IPS DF 4.7 (cell line): Measurements from ENCODE around the gene KSR1.
"Not testable (repeated sequence)": the region's sequence is repeated elsewhere in the genome, so short reads cannot be mapped to it uniquely, and the experiment has no call there.

ENCODE experiments used
- DNase-seq: peaks from one replicate; pipeline ENCODE4 v3.0.0-alpha.2; 2013; ENCODE audit warnings: low spot score; ENCODE audit errors: extremely low read depth

The KSR1 gene

DNA sequence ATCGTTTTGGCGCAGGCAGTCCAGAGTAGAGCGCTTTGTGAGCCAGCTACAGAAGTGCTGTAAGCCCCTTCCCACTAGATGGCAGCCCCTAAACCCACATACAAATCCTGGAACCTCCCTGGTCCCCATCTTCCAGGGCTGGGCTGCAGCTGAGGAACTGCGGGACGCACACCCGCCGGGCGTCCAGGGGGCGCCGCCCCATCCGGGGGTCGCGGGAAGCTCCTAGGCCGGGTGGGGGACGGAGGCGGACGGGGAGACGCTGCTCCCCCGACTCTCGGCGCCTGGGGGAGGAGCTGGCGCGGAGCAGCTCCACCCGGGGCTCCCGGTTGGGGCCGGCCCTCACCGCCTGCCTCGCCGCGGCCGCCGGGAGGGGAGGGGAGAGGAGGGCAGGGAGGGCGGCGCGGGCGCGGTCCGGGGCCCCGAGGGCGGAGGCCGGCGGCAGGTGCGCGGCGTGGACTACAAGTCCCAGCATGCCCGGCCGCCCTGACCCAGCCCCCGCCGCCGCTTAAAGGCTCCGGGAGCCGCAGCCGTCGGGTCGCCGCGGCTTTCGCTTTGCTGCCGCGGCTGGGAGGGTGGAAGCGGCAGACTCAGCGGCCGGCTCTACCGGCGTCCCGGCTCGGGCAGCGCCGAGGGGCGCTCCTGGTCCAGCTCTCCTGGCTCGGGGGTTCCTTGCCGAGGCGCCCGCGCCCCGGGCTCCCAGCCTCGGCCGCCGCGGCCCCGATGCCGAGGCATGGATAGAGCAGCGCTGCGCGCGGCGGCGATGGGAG, at the start of gene KSR1:
KSR1 (plus strand) TSS at position 535 of the 767 bp plus-strand sequence; CDS start at position 731, 196 bp downstream.
- DNase-seq: no peak

DNA sequence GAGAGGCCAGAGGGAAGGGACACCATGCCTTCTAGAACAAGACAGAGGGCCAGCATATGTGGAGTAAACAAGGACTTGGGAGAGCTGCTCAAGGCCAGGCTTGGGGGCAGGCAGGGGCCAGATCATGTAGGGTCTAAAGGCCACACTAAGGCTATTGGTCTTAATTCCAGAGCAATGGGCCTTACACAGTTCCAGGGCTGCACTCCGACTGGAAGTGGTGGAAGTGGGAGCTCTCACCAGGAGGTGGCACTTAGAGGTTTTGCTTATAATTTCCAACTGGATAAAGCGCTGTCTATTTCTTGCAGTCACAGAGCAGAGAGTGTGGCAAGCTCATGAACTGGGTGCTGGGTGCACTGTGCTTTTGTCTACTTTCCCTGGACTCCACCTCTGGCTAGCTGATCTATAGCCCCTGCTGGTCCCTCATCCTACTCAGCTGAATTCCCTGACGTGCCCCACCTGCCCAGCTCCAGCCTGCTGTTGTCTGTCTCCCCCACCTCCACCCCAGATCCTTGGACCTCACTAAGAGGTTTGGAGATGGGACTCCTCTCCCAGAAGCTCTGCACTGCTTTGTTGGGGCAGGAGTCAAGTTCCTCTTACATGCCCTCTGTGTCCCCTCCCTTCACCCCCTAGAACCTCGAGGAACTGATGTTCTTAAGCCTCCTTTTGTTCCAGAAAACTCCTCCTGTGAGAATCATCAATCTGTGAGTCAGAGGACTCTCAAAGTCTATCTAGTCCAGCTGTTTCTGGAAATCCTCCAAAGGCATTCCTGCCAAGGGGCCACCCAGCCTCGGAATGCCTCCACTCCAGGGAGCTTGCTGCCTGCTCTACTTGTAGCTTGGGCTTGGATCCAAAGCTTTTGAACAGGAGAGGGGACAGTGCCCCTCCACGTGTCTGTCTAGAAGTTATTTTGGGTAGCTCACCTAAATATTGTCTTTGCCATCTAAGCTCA, 48.1 kb upstream of the KSR1 start:
- no peak for DNase-seq

DNA sequence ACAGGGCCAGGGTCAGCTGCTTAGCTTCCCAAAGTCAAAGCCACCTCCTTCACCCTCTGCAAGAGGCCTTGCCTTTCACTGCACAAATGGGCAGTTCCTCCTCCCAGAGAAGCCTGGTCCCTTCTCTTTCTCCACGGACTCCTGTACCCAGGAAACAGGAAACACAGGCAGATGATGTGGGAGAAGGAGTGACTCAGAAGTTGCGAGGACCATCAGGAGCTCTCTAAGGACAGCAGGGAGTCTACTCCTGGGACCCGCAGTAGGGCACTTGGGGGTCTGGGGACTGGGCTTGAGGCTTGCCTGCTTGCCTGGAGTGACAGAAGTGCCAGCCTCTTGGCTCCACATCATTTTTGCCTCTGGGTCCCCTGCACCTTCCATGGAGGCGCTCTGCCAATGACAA, 47.4 kb upstream of the KSR1 start:
- DNase-seq: no peak

DNA sequence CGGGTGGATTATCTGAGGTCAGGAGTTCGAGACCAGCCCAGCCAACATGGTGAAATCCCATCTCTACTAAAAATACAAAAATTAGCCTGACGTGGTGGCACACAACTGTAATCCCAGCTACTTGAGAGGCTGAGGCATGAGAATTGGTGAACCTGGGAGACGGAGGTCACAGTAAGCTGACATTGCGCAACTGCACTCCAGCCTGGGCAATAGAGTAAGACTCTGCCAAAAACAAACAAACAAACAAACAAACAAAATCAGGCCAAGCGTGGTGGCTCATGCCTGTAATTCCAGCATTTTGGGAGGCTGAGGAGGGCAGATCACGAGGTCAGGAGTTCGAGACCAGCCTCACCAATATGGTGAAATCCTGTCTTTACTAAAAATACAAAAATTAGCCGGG, 44.1 kb upstream of the KSR1 start:
- not testable (repeated sequence) for DNase-seq

DNA sequence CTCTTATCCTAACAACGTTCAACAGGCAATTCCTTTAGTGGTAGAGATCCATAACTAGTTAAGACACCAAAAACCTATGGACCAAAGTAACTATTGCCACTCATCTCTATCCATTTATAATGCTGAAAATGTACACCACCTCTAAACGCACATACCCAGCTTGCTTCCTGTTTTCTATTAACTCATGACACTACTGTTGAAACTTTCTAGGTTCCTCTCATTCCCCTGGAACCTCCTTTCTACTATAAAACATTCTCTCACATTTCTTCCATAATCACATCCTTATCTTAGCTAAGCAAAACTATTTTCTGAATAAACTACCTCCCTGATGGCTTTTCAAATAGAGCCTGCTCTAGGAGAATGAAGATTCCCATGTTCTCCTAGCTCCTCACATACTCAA, 42.9 kb upstream of the KSR1 start:
- no peak for DNase-seq

DNA sequence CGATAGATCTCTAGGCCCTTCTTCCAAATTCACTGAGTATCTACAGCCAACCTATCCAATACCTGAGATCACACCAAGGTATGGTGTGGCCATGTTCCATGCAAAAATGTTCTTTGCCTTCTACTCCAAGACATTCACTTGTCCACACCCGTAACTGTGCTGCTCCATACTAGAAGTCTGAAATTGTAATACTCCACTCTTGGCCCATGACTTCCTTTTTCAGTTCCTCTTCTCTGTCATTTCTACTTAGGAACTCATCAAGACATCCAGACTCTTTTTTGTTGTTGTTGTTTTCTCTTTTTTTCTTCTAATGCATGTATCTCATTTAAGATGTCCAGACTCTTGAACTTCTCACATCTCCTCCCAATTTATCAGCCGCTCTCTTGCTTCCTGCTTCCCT, 42.5 kb upstream of the KSR1 start:
- DNase-seq: no peak

DNA sequence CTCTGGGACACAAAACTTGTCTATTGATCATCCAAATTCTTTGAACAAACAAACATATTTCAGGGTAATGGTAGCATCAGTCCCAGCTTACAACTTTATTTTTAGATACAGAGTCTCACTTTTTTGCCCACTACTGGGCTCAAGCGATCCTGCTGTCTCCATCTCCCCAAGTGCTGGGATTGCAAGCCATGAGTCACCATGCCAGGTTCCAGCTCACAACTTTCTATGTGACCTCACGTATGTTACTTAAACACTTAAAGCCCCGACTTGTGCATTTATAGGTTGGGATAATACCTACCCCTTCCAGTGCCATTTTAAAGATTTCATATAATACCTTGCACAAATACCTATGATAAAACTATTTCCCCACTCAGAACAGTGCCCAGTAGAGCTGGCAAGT, 42.0 kb upstream of the KSR1 start:
- DNase-seq: no peak

DNA sequence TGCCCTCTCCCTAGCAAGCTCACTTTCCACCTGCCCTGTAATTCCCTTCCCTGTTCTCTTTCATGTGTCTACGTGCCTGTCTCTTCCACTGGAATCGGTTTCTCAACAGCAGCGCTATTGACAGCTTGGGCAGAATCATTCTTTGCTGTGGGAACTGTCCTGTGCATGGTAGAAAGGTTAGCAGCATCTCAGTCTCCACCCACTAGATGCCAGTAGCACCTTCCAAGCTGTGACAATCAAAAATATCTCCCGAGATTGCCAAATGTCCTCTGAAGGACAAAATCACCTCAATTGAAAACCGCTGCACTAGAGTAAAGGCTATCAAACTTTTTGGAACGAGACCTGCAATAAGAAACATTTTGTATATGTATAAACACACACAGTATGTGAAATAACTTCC, 41.6 kb upstream of the KSR1 start:
- DNase-seq: no peak

DNA sequence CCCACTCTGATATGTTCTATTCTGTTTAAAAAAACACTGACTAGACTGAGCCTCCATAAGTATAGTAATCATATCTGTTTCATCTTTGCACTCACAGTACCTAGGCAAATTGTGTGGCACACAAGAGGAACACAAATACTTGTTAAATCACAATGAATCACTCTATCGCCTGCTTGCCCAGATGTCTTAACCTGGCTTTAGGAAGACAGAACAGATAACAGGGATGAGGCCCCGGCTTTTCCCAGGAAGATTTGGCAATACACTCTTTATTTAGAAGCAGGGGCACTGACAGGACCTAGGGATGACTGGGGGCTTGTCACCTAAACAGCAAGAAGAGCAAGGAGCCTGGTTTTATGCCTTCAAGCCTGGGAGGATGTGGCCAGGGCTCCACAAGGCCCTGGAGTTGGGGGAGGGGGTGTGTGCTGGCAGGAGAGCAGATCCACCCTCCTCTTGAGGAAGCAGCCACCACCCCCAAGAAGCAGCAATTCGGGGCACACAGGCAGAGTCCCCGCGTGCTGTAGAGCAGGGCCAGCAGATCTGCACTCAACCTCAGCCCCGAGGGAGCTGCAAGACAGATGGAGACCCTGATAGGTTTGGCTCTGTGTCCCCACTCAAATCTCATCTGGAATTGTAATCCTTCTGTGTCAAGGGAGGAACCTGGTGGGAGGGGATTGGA, 41.0 kb upstream of the KSR1 start:
- DNase-seq: no peak

DNA sequence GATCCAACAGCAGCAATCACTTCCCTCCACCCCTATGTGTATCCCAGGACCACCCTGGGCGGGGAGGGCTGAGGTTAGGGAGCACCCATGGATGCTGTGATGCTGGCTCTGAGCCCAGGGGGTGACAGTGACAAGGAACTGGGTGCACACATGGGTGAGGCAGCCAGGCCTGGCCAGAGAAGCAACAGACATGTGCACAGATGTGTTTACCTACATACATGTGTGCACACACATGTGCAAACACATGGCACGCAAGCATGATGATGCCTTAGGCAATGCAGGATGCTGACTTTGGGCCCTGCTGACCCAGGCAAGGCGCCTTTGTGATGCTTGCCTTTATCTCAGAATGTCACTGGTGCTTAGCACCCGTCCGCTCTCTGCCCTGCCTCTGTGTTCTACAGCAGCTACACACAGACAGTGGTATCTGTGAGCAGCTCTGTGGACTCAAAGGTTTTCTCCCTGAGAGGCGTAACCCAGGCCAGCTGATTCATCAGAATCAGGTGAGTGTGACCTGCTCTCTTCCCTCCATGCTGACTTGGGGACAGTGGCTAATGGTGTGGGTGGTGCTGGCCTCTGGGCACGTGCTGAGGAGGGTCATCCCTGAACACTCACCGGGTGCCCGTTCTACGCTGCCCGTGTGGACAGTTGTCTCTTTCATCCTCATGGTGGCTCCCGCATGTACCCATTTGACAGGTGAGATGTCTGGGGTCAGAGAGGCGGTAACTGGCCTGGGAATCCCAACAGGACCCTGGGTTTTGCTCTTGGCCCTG, 38.5 kb upstream of the KSR1 start:
- DNase-seq: no peak

DNA sequence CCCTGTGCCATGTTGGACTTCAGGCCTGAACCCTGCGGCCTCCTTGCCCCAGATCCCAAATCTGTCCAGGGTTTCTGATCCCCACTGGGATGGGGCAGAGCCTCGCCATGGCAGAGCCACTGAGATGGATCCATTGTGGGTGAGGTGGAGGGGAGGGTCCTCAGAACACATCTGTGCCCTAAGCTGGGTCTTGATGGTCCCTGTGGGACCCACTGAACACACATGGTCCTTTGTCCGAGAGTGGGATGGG, 38.0 kb upstream of the KSR1 start:
- DNase-seq: no peak

DNA sequence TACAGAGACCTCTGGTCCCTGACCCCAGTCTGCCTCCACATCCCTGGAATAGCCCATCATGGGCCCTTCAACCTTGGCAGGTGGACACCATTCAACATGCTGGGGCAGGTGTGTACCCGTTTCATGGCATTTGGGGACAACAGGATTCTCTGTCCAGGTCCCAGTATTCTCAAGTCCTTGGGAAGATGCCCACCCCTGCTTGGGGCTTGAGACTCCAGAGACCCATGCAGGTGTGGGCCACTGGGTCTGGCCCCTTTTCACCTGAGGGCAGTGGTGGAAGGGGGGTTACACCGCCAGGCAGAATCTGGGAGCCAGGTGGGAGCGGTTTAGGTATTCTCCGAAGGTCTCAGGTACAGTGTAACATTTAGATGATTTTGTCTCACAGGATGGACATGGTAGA, 37.1 kb upstream of the KSR1 start:
- DNase-seq: no peak

DNA sequence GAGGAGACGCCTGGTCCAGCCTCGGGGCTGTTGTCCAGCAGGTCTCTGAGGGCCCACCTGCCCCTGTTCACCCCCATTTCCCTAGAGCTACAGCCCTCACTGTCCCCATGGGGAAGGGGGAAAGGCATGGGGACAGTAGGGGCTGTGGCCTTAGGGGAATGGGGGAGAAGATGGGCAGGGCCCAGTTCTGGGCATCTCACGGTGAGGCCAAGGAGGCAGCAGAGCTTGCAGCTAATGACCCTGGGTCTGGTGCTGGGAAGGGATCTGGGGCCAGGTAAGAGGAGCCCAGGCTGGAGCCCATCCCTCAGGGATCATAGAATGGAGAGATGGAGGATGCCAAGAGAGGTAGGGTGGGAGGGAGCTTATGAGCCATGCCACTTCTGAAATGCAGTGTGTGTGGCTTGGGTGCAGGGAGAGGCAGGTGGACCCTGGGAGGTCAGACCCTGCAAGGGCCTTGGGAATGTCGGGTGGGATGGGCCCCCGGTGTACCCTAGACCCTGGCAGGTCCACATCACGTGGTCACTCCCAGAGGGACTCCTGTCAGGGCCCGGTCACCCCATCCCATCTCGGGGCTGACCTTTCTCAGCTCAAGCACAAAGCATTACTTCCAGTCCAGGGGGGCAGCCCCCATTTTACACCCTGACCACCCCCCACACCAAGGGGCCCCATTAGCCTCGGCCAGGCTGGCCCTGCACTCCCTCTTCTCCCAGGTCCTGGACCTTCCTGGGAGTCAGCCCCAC, 35.9 kb upstream of the KSR1 start:
- no peak for DNase-seq

DNA sequence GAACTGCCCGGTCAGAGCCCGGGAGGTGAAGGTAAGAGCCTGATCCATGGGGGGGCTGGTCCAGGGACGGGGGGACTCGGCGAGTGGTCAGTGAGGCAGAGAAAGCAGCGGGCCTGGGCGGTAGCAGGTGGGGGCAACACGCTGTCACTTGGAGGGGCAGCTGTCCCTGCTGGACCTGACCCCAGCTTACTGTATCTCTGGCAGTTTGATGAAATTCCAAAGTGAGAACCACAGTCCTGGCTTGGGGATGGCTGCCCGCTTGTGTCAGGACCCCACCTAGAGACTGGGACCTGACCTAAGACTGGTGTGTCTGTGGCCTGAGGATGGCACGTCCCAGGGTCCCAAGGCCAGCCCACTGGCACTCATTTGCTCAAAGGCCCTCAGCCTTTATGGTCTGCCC, 35.1 kb upstream of the KSR1 start:
- DNase-seq: no peak

DNA sequence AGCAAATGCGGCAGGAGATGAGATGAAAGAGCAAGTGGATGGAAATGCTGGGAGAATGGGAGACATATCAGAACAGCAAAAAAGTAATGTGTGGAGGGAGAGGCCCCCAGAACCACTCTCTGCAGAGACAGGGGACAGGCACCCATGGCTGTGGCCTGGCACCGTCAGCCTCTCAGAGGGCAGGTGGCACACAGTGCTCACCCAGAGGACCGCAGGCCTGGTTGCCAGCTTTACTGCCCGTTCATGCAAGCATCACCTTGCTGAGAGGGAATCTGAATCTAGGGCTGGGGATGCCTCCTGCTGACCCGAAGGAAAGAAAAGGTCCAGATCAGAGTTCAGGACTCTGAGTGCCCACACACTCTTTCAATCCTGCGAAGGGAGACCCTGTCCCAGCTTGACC, 34.6 kb upstream of the KSR1 start:
- DNase-seq: not testable (repeated sequence)

DNA sequence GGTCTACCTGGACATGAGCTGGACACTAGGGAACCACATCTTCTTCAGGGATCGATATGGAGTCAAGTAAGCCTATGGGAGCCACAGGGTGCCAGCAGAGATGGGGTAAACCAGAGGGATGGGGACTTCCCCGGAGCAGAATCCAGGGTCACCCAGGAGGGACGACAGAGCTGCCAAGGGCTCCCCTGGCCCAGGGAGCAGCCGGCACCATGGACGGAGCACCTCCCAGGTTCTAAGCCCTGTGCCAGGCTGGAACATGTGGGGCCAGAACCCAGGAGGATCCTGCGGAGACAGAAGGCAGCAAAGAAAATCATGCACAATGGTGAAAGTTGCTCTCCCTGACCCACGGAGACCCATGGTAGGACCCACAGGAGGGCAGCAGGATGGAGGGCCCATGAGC, 33.6 kb upstream of the KSR1 start:
- no peak for DNase-seq

DNA sequence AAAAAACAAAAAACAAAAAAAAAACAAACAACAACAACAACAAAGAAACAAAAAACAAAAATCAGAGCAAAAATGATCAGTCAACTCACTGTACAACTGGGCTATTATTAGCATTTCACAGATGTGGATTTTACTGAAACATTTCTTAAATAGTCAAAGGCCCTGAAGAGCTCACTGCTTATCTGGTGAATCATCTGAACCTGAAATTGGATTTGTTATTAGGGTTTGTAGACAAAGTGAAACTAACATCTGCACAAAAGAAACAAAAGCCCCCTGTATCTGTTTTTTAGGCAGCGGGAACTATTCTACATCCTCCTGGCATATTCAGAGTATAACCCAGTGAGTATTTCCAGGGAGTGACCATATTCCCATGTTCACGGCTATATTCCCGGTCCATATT, 32.6 kb upstream of the KSR1 start:
- no peak for DNase-seq

DNA sequence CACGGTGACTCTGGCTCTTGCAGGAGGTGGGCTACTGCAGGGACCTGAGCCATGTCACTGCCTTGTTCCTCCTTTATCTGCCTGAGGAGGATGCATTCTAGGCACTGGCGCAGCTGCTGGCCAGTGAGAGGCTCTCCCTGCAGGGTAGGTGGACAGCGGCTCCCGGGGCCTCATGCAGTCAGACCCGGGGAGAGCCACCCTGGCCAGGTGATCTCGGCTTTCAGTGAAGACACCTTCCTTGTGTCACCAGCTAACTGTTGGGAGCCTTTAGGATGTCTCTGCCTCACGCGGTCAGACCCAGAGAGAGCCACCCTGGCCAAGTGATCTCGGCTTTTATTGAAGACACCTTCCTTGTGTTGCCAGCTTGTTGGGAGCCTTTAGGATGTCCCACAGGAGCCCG, 31.7 kb upstream of the KSR1 start:
- no peak for DNase-seq

DNA sequence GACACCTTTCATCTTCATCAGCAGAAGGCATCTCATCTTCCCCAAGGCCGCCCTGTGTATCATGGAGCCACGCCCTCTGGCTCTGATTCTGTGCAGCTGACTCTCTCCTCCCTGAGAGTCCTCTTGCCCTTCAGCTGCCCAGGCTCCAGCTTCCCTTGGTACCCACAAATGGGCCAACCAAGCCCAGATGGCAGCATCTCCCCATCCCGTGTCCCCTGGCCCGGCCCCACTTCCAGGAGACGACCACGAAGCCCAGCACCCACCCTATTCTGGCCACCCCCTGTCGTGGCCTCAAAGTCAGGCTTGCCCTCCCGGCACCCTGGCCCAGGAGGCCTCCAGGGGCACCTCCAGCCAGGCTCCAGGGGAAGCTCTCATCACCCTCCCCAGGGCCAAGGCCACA, 31.3 kb upstream of the KSR1 start:
- no peak for DNase-seq

DNA sequence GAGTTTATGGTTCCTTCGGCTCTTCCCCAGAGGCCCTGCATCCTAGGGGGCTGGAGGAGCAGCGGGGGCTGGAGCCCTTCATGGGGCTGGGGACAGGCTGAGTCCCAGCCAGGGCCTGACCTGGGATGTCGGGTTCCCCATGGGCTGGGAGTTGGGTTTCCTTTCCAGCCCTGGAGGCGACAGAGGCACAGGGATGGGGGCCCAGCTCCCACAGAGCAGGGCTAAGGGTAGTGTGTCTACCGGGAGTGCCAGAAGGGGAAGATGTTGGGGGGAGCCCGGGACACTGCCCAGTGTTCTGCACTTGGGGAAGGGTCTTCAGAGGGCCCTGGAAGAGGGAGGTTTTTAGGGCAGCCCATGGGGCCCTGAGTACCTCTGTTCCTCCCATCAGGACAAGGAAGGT, 30.7 kb upstream of the KSR1 start:
- not testable (repeated sequence) for DNase-seq

DNA sequence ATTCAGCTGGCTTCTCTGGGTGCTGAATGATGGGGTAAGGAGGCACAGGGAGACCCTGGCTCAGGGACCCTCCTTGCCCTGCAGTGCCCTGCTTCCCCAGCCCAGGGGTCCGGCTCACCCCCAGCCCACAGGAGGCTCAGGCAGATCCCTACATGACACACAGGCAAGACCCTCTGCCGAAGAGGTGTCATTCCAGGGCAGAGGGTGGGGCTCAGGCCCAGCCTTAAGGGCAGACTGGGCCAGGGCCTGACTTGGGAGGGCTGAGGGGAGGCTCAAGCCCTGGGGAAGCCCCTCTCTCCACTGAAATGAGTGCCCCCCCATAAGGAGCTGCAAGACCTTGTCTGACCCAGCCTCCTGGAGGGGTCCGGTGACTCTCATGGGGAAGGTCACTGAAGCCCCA, 30.3 kb upstream of the KSR1 start:
- no peak for DNase-seq
